Large intestine (tissue), 3 donors: ENCODE measurements around the gene HNRNPUL1. TPM values are rescaled to one million over a fixed set of nuclear protein-coding genes. Genes with fewer than 3 reads are reported as not detected.

ENCODE experiments used
- DNase-seq, 2 donors: peaks; one replicate each; pipeline versions ENCODE4 v3.0.0 to v3.0.0-alpha.2; 2013
- H3K27ac ChIP-seq: one replicate; pipeline ENCODE4 v1.5.1; 2013; ENCODE audit warnings: low read length
- H3K27me3 ChIP-seq: 2 replicates; pipeline ENCODE4 v1.6.1; 2013; ENCODE audit warnings: low read length; ENCODE audit not compliant: control insufficient read depth, insufficient read depth
- H3K36me3 ChIP-seq: 2 replicates; pipeline ENCODE4 v1.6.1; 2013; ENCODE audit warnings: low read length; ENCODE audit not compliant: control insufficient read depth, insufficient read depth
- H3K4me1 ChIP-seq: one replicate; pipeline ENCODE4 v1.6.1; 2013; ENCODE audit warnings: low read length; ENCODE audit not compliant: control insufficient read depth, insufficient read depth
- H3K4me3 ChIP-seq: one replicate; pipeline ENCODE4 v1.5.1; 2013; ENCODE audit warnings: low read length
- H3K9me3 ChIP-seq: one replicate; pipeline ENCODE4 v1.6.1; 2013; ENCODE audit warnings: mild to moderate bottlenecking, low read depth, low read length, moderate library complexity; ENCODE audit not compliant: control insufficient read depth
- WGBS: methylation state at CpG from one replicate; pipeline ENCODE4 v1.1.5; 2013; ENCODE audit warnings: low lambda C conversion rate; ENCODE audit not compliant: insufficient coverage; 5-methylcytosine and 5-hydroxymethylcytosine counted together
- polyA plus RNA-seq: library from polyadenylated mRNA; unstranded; fragments of 120-200 nt; gene quantifications from one replicate; pipeline ENCODE4 v1.2.1, GENCODE V29; 2013

The HNRNPUL1 gene
- polyA plus RNA-seq, 1 donor, result 142 TPM

DNA sequence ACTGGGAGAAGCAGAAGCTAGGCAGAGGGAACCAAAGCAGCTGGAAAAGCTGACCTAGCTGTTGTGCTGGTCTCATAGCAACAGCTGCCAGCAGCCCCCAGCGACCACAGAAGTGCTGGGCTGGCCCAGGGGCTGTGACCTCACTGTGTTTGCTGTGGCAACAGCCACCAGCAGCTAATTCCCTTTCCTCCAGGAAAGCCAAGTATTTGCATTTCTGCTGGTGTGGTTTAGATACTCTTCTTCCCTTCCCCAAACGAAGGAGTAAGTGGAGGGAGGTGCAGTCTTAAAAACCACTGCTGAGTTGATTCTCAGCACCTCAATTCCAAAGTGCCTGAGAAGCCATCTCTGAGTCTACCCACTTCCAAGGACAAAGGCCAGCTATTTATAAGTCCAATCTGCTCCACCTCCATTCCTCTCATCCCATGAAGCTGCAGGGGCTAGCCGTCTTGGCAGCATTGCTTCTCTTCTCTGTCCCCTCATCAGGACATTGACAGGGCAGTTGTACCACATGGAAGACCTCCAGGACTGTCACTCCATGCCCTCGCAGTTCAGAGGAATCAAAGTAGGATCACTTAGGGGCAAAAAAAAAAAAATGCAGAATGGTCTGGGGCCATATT is 34.3 kb downstream of the HNRNPUL1 start:
- no peak overlapping the region for H3K4me3 ChIP-seq
- WGBS, result no CpG with 5 or more reads among the region's 4 CpGs
- H3K36me3 ChIP-seq, result peaks cover 96% of the 10 kb centered on the region

DNA sequence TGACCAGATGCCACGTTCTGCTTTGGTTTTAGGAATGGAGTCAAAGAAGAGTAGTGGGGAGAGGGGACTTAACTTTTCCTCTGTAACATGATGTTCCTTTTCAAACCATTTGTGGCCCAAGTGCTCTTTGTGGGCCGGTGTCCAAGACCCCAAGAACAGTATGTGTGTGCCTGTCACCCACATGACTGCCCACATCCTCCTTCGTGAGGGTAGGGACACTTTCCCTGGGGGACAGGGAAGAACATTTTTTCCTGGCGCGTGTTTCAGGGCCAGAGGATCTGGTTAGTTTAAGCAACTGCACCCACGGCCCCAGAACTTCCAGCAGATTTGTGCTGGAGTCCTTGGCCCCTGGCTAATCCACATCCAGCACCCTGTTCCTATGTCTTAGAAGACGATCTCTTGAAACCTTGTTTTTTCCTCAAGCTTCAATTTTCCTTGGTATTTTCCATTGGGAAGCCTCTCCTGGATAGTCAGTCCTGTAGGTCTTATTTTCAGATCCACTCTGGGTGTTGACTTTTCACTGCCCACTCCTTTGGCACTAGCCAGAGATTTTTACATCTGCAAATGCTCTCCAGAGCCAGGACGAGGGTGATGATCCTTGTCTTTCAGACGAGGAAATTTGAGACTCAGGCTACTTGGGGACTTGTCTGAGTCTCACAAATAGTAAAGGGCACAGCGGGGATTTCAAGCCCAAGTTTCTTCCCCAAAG is 35.0 kb downstream of the HNRNPUL1 start:
- Histone ChIP-seq H3K4me1 (peaks cover 33% of the 10 kb centered on the region), H3K36me3 (peaks cover 96% of the 10 kb centered on the region), H3K9me3 (no peaks in the 10 kb centered on the region), H3K27ac (peak overlapping the region; percentile 87), H3K27me3 (no peaks in the 10 kb centered on the region), H3K4me3 (no peak overlapping the region)
- no peak for DNase-seq
- whole genome bisulfite sequencing, result no CpG with 5 or more reads among the region's 10 CpGs

More for the DNA sequence above, 34.3 kb downstream of the HNRNPUL1 start:
- Histone ChIP-seq H3K4me1 (peaks cover 35% of the 10 kb centered on the region), H3K9me3 (no peaks in the 10 kb centered on the region), H3K27ac (peak overlapping the region; percentile 87), H3K27me3 (no peaks in the 10 kb centered on the region)
- peak; percentile 54 to 73 for DNase-seq

DNA sequence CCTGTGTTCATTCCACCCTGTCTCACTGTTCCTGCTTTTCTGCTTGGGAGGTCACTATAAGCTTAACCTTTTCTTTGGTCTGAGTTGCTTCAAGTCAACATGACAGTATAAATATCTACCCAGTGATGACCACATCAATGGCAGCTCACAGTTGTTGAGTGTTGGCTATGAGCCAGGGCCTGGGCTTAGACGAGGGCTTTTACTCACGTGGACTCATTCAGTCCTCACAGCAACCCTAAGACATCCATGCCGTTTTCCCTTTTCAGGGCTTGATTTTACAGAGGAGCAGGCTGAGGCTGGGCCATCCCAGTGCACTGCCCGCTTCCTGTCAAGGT is 35.5 kb downstream of the HNRNPUL1 start:
- DNase-seq, result peak in 1 of 2 donors; percentile 33
- Histone ChIP-seq H3K4me1 (peaks cover 28% of the 10 kb centered on the region), H3K4me3 (no peak overlapping the region), H3K9me3 (no peaks in the 10 kb centered on the region), H3K27ac (no peak overlapping the region), H3K27me3 (no peaks in the 10 kb centered on the region), H3K36me3 (peaks cover 96% of the 10 kb centered on the region)
- 100% methylated on average over 1 of the region's 4 CpGs for WGBS

DNA sequence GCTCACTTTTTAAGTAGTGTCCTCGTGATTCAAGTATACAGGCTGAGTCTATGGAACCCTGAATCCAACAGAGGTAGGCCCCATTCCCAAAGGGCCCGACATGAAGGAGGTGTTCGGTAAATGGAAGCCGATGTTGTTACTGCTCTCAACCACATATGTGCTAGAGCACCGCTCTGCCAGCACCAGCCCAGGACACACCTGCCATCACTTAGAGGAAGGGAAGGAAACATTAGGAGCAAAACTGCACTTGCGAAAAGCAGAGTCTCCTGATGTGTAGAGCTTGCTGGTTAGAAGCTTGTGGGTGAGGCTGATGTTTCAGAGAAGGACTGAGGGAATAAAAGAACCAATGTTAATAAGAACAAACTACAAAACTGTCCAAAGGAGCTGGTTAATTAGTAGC is 36.4 kb downstream of the HNRNPUL1 start:
- H3K9me3 ChIP-seq, result no peaks in the 10 kb centered on the region
- H3K4me3 ChIP-seq, result no peak overlapping the region
- DNase-seq, result no peak
- WGBS, result 100% methylated on average over 2 of the region's 6 CpGs
- H3K36me3 ChIP-seq, result peaks cover 96% of the 10 kb centered on the region
- no peaks in the 10 kb centered on the region for H3K27me3 ChIP-seq
- H3K4me1 ChIP-seq, result peaks cover 20% of the 10 kb centered on the region
- H3K27ac ChIP-seq, result no peak overlapping the region

DNA sequence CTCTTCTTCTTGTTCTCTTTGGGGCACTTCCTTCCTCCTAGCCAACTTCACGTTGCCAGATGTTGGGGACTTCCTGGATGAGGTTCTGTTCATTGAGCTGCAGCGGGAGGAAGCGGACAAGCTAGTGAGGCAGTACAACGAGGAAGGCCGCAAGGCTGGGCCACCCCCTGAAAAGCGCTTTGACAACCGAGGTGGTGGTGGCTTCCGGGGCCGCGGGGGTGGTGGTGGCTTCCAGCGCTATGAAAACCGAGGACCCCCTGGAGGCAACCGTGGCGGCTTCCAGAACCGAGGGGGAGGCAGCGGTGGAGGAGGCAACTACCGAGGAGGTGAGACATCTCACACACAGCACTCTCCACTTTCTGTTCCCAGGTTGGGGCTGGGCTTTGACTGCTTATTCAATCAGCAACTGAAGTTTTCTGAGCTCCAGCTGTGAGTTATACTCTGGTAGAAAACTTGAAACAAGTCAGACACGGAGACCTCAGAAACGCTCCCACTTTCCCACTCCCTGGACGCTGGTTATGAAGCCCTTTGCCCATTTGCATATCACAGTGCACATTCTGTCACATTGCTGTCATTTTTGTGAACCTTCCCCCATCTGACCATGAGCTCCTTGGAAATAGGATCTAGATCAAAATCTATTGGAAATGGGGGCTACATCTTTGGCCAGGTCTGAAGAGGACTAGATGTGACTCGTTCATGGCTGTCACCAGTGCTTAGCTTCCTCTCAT is 38.6 kb downstream of the HNRNPUL1 start:
- no peak for DNase-seq
- 80% methylated on average over 1 of the region's 21 CpGs for WGBS
- Histone ChIP-seq H3K4me3 (no peak overlapping the region), H3K9me3 (no peaks in the 10 kb centered on the region), H3K27me3 (no peaks in the 10 kb centered on the region), H3K4me1 (peaks cover 8% of the 10 kb centered on the region), H3K27ac (no peak overlapping the region), H3K36me3 (peaks cover 94% of the 10 kb centered on the region)

DNA sequence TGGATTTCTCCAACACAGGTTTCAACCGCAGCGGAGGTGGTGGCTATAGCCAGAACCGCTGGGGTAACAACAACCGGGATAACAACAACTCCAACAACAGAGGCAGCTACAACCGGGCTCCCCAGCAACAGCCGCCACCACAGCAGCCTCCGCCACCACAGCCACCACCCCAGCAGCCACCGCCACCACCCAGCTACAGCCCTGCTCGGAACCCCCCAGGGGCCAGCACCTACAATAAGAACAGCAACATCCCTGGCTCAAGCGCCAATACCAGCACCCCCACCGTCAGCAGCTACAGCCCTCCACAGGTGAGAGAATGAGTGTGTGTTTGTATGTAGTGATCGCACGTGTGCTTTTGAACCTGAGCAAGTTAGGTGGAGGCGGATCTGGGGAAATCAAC is 39.8 kb downstream of the HNRNPUL1 start:
- no peak overlapping the region for H3K4me3 ChIP-seq
- H3K9me3 ChIP-seq, result no peaks in the 10 kb centered on the region
- peaks cover 88% of the 10 kb centered on the region for H3K36me3 ChIP-seq
- H3K27me3 ChIP-seq, result no peaks in the 10 kb centered on the region
- no CpG with 5 or more reads among the region's 14 CpGs for WGBS
- DNase-seq, result no peak
- H3K27ac ChIP-seq, result no peak overlapping the region
- H3K4me1 ChIP-seq, result peaks cover 4% of the 10 kb centered on the region

DNA sequence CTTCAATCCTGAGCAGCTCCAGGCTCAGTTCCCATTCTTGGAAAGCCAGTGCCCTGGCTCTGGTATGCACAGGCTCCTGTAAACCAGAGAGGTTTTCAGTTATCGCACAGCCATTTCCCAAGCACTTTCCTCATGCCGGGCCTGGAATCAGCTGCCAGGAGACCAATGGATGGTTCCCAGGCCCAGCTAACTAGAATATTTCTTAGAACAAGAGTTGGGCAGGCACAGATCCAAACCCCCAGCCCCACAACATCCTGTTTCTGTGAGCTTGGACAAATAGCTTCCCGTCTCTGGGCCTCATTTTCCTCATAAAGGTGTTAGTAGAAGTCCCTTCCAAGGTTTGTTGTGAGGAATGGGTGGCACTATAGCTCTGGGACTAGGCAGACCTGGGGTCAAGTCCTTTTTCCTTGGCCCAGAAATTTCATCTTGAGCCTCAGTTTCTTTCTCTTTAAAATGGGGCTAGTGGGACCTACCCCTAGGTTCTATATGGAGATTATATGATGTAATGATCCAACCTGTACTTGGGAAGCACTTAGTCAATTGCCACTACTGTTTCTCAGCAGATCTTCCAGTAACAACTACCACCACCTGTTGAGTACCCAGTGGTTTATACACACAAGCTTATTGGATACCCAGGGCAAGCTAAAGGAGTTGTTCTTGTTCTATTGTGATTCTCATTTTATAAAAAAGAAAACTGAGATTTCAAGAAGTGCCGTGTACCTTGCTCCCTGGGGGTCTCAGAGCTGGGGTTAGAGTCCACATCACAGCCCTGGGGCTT is 40.7 kb downstream of the HNRNPUL1 start:
- Histone ChIP-seq H3K9me3 (no peaks in the 10 kb centered on the region), H3K4me1 (peaks cover 9% of the 10 kb centered on the region), H3K27me3 (no peaks in the 10 kb centered on the region), H3K36me3 (peaks cover 79% of the 10 kb centered on the region), H3K4me3 (no peak overlapping the region), H3K27ac (no peak overlapping the region)
- WGBS, result no CpG with 5 or more reads among the region's 4 CpGs
- no peak for DNase-seq

DNA sequence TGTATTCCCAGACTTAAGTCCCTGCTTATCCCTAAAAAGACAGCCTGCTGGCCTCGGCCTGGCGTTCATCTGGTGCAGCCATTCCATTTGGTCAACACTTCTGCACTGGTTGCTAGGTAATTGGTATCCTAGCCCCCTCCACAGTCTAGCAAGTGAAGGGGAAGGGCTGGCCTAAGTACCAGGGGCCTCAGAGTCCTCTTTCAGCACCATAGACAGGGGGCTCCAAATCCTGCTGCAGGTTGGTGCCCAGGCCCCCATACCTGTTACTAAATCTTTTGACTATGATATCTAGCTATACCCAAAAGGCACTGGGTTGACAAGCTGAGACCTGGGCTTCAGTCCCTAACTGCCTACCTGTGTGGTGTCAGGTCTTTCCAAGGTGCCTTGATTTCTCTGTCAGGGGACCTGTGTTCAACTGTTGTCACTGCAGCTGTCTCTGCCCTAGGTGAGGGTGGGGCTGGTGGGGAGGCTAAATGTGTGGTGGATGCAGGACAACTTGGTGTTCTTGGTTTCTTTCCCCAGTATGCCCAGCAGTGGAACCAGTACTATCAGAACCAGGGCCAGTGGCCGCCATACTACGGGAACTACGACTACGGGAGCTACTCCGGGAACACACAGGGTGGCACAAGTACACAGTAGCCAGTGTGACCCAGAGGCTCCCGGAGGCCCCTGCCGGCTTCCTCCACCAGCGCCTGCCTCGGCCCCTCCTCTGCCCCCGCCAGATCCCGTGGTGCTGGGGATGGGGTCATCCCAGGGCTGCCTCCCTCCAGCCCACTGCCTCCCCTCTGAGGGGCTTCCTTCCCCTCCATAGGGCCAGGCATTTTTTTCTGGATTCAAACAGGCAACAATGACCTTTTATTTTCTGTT is 42.0 kb downstream of the HNRNPUL1 start:
- peaks cover 15% of the 10 kb centered on the region for H3K4me1 ChIP-seq
- peaks cover 66% of the 10 kb centered on the region for H3K36me3 ChIP-seq
- H3K9me3 ChIP-seq, result no peaks in the 10 kb centered on the region
- no CpG with 5 or more reads among the region's 13 CpGs for WGBS
- H3K27ac ChIP-seq, result no peak overlapping the region
- no peaks in the 10 kb centered on the region for H3K27me3 ChIP-seq
- no peak overlapping the region for H3K4me3 ChIP-seq
- DNase-seq, result no peak

DNA sequence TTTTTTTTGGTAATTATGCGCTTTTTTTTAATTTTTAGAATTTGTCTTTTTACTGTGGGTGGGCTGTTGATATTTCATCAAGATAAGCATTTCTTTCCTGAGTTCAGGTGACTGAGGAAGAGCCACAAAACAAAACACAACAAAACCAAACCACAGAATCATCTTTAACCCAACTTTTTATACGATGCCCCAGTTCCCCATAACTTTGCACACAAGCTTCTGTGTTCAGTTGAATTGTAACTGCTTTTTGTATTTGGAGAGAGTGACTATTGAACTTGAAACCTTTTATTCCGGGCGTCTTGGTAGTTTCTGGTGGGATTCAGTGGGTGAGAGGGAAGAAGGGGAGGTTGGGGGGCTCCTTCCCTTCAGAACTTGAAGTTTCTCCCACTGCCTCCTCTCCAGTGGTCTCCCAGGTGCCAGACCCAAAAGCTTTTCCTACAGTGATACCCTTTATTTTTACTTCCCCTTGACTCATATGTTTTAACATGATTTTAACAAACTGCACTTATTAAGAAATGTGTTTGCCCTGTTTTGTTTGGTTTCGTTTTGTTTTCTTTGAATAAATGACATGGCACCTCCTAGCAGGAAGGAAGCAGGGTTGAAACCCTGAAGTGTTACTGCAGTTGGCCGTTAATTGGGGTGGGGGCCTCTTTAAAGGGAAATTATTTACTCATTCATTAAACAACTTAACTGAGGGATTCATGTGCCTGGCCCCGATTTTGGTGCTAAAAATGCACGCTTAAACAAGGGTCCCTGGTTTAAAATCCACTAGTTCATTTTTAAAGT is 43.1 kb downstream of the HNRNPUL1 start:
- 86% methylated on average over 1 of the region's 8 CpGs for WGBS
- Histone ChIP-seq H3K4me3 (no peak overlapping the region), H3K9me3 (no peaks in the 10 kb centered on the region), H3K27me3 (no peaks in the 10 kb centered on the region), H3K27ac (no peak overlapping the region), H3K4me1 (peaks cover 21% of the 10 kb centered on the region), H3K36me3 (peaks cover 57% of the 10 kb centered on the region)
- no peak for DNase-seq
